HG03460 (cell line): ENCODE results near the gene STAP1.

ENCODE experiments used
- ATAC-seq: cut with Tn5 transposase; IDR thresholded peaks from one replicate; pipeline ENCODE4 v1.9.1; 2021; ENCODE audit not compliant: unreplicated experiment

STAP1 gene

DNA sequence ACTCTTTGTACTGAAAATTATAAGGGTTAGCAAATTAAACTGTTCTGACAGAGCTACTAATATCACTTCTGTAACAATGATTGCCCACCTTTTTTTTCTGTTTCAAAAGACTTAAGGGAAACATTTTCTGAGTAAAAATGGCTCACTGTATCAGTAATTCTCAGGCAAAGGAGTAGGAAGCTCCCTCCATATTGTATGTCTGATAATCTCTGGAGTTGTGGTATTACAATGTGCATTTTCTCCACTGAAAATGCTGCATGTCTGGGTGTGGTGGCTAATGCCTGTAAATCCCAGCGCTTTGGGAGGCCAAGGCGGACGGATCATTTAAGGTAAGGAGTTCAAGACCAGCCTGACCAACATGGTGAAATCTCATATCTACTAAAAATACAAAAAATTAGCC is 4.4 kb upstream of the STAP1 start:
- ATAC-seq, result no peak

DNA sequence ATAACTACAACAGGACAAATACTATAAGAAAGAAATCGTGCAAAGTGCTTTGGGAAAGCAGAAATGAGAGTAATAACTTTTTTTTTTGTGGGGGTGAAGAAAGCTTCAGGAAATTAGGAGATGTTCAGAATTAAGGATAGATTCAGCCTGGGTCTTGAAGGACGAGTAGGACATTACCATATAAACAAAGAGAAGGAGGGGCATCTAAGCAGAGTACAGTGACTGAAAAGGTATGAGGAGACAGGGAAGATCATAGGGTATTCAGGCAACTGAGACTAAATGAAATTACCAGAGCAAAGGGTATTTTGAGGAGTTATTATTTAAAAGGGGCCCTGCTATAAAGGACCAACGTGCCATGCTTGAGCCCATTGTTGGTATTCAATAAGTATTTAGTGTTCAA is 3.1 kb upstream of the STAP1 start:
- no peak for ATAC-seq

DNA sequence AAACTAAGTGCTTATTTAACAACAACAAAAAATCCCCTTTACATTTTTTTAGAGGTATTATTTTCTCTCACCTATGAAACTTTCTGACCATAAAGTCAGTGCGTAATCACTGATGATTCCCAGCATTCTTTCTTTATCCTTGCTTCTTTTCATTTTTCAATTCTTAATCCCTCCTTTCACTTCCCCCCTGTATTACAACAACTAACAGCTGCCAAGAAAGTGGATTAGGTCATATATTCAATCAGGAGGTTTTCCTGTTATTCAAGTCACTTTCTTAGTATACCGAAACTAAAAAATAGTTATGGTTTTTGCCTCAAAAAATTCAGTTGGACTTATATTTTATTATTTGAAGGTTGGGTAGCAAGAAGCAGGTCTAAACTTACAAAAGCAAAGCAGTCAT is 2.1 kb upstream of the STAP1 start:
- no peak for ATAC-seq

DNA sequence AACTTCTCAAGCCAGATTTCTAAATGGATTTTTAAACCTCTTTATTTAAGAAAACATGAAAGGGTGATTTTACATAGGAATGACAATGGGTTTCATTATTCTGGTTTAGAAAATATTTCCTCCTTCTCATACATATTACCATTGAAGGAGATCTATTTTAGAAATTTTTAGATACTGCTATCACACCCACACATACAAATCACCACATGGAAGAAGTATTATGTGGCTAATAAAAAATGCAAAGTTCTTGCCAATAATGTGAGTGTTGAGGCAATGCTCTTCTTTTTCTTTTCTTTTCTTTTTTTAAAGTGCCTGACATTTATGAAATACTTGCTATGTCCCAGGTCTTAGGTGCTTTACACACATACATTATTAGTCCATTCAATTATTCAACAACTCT is 6.8 kb downstream of the STAP1 start:
- ATAC-seq, result no peak

DNA sequence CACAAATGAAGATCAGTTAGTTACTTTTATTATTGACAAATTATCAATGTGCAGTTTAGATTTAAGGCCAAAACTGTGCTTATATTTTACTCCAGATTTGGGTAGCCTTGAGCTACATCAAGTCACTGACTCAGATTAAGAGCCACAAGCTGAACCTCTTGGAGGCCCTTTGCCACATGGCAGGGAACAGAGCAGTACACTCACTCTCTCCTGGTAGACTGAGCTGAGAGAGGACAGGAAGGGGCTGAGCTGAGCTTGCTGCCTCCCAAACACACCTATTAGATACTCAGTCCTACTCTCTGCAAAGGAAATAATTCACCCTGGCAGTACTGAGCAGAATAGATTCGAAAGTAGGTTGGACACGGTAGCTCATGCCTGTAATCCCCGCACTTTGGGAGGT is 7.8 kb downstream of the STAP1 start:
- ATAC-seq, result no peak

GRCh38 chr4:67568820-67569219 is 10.3 kb downstream of the STAP1 start:
- ATAC-seq, result no peak

DNA sequence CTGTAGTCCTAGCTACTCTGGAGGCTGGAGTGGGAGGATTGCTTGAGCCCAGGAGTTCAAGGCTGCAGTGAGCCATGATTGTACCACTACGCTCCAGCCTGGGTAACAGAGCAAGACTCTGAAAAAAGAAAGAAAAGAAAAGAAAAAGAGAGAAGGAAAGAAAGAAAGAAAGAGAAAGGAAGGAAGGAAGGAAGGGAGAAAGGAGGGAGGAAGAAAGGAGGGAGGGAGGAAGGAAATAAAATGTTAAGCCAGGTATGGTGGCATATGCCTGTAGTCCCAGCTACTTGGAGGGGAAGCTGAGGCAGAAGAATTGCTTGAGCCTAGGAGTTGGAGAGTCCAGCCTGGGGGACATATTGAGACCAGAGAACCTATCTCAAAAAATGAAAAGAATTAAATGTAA is 12.0 kb downstream of the STAP1 start:
- ATAC-seq, result no peak

GRCh38 chr4:67571975-67572374 is 13.4 kb downstream of the STAP1 start:
- ATAC-seq, result no peak

GRCh38 chr4:67573193-67573592 is 14.7 kb downstream of the STAP1 start:
- no peak for ATAC-seq

GRCh38 chr4:67575232-67576058 is 16.9 kb downstream of the STAP1 start:
- ATAC-seq, result peak; percentile 92

DNA sequence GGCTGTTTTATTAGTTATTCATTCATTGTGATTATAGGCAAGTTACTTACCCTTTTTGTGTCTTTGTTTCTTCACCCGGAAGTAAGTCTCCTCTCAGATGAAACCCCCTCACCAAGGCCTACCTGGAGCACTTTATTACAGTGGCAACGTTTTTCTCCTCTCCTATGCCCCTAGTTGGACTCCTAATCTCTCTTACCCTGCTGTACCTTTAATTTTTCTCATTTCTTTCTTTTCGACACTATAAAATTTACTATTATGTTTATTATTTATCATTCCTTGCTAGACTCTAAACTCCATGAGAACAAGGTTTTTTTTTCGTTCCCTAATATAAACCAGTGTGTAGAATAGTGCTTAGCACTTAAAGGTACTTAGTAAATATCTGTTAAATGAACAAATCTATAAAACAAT is 17.5 kb downstream of the STAP1 start:
- no peak for ATAC-seq

GRCh38 chr4:67576538-67576937 is 18.0 kb downstream of the STAP1 start:
- ATAC-seq, result peak; percentile 46

- no peak for ATAC-seq
Measured at GRCh38 chr4:67580577-67580976, 22.1 kb downstream of the STAP1 start.

DNA sequence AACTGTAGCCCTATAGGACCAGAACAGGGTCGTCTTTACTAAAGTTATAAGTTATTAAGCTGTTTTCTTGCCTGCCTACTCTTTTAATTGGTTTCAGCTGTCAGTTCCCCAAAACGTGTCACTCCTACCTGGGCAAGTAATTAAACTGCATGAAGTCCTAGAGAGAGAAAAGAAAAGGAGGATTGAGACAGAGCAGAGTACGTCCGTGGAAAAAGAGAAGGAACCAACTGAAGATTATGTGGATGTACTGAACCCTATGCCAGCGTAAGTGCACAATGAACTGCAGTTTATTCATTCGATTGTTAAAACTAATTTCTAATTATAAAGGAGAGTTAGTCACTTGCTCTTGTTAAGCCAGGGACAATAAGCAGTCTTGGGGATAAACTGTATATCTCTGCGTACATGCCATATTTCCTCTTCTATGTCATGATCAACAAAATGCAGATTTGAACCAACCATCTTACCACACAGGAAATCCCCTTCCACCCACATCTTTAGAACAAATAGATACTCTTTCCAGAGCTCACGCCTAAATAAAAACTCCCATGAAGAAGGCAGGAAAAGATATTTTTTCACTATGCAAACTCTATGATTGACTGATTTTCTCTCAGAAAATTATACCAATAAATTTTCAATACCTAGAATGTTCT is 22.8 kb downstream of the STAP1 start:
- ATAC-seq, result peak; percentile 50

DNA sequence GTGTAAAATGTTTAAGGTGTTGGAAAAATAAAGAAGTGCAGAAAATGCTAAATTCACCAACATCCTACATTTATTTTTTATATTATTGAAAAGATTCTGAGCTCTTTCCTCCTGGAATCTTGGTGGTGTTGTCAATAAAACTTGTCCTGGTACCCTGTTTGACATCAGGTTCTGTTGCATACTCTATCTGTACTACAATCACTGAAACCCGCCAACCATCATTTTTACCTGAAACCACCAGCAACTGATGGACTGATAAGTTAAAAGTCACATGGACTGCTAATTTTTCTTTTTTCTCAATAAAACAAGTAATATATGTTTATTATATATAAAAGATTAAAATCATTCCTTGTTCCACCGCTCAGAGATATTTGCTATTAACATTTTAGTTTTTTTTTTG is 23.4 kb downstream of the STAP1 start:
- ATAC-seq, result no peak

GRCh38 chr4:67584496-67584895 is 26.0 kb downstream of the STAP1 start:
- no peak for ATAC-seq

DNA sequence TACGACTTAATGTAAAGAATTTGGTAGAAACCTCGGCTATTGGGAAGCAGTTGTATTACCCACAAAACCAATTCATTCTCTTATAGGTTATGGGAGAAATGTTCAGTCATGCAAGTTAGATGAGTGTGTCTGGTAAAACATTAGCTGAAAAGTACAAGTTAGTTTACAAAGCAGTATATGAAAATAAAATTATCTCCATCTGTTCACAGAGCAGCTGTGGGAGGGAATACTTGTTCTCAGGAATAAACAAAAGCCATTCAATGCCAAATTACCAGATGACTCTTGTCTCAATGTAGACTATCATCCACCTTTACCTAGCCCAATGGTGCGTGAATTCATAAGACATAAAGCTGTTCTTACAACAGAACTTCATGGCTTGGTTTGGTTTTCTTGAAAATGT is 28.6 kb downstream of the STAP1 start:
- no peak for ATAC-seq

GRCh38 chr4:67593741-67594175 is 35.2 kb downstream of the STAP1 start:
- no peak for ATAC-seq

- ATAC-seq, result no peak
Measured at GRCh38 chr4:67603310-67604028, 44.9 kb downstream of the STAP1 start.

DNA sequence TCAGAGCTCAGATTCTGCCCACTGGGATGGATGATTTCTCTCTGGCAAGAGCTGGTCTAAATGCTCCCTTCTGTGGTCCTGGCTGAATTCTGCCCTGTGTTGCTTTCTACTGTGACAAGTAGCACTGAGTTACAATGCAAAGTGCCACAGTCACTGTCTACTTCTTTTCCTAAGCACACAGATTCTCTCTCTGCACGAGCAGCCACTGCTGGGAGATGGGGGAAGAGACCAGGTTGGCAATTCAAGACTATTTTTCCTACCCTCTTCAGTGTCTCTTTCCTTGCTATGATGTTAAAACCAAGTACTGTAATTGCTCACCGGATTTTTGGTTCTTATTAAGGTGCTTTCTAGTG is 45.5 kb downstream of the STAP1 start:
- ATAC-seq, result no peak

DNA sequence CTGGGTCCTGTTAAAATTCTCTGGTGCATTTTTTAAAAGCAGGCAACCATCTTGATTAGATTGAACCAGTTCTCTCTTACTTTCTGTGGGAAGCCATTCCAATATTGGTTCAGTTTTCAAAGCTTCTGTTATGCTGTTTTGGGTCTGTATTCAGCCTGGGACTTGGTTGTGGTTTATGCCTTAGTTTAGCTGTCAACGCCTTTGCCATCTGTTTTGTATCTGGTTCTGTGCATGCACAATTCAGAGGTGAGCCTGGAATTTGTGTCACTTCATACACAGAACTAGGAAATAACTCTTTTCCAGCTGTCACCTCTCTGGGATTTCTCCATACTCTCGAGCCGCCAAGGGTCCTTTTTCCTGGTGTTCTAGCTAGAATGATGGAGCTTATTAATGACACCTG is 46.2 kb downstream of the STAP1 start:
- no peak for ATAC-seq

DNA sequence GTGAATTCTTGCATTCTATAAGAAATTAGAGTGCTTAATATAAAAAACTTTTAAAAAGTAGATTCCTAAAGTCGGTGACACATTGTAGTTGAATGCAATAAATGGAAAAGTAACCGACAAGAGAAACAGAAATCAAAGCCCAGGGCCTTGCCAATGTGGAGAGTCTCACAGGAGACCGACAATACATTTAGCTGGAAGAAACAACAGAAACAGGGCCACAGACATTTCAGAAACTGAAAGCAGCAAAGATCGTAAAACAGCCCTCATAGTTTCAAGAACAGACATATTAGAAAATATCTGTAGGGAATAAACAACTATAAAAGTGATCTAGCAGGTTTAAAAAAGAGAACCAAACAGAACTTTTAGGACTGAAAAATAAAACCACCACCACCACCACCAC is 49.5 kb downstream of the STAP1 start:
- no peak for ATAC-seq
